ENCODE results near the gene GJD2.

Gene GJD2

DNA sequence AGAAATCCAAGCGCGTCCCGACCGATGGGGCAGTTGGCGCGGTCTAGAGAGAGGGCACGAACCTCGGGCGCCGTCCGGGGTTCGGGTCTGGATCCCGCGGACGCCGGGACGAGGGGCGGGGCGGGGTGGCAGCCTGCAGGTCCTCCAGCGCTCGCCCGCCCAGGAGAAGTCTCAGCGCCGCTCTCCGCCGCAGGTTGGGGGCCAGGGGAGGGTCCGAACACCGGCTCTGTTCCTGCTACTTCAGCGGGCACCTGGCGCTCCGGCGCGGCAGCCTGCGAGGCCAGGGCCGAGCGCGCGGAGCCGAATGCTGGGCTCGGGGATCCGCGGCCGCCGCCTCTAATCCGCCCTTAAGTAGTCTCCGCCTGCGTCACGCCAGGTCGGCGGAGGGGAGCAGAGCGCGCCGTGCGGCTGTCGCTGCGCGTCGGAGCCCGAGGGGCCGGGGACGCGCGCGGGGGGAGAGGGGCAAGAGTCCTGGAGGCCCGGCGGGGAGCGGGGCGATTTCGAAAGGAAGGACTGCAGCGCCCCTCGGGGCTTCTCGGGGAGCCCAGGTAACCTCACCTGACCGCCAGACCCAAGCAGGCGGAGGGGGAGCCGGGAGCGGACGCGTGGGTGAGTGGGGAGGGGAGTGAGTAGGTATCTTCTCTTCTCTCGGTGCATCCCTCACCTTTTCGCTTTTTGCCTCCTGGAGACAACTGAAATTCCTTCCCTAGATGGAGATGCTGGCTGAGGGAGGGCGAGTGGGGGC, at the start of gene GJD2:
Gene GJD2, minus strand, starts transcription at position 325 of the 745 bp plus-strand sequence. CDS start 510 bp downstream, outside the sequence.
- DNase-seq (ENCODE audit: low read depth in 4 of 4, low spot score in 1 of 4): no peak

DNA sequence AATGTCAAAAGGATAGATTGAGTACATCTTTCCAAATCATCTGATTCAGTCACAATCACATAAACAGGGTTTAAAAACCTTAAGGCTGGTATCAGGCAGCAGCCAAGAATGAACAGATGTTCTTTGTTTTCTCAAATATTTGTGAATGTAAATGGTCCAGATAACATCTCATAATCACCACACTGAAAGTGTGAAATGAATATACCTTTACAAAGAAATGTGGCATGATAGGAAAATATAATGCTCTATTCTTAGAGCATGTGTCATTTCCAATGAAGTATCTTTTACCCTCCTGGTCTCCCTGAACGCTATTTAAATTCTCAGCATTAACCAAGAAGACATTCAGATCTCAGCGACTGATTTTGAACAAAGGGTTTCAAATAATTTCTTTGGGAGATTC, 49.3 kb upstream of the GJD2 start:
- no peak for DNase-seq (ENCODE audit: low read depth in 4 of 4, low spot score in 1 of 4)

DNA sequence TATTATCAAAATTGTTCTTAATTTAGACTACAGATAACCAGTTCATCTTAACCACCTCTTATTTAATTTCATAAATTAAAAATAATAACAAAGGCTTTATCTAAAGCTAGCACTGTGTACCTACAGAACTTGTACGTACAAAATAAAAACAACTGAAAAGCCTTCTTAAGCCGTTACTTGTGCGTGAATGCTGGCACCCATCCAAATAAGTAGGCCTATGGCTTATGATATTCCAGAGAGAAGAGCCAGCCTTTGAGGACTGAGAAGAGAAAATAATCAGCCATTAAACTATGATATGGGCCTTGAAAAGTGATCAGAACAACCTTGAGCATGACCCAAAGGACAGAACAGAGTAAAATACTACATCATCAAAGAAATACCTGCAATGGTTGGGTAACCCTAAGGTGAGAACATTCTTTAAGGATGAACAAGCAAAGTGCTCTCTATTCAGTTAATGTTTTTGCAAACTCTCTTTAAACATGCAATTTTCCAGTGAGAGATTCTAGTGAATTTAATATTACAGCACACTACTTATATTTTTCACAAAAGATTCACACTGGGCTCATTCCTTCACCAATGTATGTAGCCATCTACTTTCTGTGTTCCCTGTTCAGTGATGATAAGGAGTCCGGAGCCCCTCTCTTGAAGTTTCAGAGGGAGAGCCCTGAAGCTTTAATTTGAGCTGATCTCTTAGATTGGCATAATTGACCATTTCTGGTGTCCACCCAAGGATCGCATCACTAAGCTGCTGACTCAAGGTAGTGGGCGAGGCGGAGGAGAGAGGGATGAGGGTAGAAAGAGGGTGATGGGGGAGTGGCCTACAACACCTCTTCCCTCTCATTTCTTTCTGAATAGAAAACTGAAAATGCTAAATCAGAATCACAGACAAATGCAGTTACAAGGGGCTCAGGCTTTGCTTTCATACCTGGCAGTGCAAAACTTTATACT, 48.3 kb upstream of the GJD2 start:
- no peak for DNase-seq (ENCODE audit: low read depth in 4 of 4, low spot score in 1 of 4)

DNA sequence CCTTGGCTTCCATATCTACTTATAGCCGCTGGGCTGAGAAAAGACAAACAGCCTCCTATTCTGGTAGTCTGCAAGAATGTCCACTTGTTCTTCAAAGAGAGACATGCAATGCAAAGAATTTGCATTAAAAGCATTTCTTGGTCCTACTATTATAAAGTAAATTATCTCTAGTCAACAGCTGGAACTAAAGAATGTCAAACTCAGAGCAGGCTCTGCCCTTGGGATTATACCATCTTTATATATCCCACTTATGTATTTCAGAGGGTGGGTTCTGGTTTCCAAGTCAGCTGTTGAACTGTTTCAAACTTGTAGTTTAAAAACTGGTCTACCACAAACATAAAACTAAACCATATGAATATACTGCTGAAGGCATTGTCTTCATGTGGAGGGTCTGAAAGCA, 47.6 kb upstream of the GJD2 start:
- no peak for DNase-seq (ENCODE audit: low read depth in 4 of 4, low spot score in 1 of 4)

DNA sequence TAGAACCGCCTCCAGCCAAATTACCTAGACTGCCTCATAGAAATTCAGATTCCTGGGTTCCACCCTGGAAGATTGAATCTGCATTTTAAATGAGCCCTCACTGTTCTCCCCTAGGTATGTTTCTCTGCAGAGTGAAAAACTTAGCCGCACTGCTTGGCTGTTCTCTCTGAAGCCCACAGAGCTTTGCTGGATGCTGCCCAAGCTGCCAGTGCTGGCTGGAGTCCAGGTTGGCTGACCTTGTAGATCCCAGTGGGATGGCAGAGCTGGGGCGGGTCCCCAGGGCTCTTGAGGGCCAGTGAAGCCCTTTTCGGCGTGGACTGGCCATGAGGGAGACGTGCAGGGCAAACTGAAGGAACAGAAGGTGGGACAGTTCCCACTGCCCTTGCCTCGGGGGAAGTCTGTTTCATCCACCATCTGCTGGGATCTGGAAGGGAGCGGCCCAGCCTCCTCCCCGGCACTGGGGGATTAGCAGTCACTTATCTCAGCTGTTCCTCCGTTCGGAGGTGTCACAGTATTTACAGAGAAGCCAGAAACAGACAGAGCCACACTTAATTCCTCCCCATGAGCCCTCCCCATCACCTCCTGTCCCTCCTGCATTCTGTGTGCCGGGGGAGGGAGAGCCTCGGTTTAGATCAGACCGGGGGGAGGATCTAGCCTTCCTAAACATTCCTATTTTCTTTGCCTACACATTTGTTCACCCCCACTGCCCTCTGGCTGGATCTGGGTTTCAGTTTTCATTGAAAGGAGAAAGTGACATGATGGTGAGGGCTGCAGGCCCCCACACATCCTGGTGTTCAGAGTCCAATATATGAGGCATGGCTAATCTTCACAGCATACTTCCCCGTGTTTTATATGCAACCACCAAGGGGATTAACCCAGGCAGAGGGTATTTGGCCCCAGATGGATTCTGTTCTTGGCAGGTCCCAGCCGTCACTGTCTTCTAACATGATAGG, 44.6 kb upstream of the GJD2 start:
- no peak for DNase-seq (ENCODE audit: low read depth in 4 of 4, low spot score in 1 of 4)

DNA sequence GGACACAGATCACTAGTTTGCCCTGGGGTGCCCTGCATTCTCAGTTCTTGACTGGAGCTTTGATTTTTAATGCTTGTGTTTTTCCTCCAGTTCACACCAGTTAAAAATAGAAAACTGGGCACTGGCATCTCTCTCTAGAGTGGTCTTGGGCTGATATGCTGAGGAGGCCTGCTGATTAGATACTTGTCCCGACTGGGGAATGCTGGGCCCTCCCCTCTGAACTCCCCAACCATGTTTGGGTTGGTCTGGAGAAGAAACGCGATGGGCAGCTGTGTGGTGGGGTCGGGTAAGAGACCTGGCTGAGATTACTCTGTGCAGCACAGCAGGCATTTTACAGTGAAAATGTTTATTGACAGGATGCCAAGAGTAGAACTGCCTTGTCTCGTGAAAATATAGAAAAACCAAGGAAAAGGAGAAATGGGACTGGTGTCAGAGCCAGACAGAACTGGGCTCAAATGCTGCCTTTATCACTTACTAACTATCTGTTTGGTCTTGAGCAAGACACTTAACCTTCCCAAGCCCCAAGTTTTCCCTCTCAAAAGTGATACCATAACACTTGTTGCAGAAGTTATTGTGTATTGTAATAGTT, 42.1 kb upstream of the GJD2 start:
- no peak for DNase-seq (ENCODE audit: low read depth in 4 of 4, low spot score in 1 of 4)

DNA sequence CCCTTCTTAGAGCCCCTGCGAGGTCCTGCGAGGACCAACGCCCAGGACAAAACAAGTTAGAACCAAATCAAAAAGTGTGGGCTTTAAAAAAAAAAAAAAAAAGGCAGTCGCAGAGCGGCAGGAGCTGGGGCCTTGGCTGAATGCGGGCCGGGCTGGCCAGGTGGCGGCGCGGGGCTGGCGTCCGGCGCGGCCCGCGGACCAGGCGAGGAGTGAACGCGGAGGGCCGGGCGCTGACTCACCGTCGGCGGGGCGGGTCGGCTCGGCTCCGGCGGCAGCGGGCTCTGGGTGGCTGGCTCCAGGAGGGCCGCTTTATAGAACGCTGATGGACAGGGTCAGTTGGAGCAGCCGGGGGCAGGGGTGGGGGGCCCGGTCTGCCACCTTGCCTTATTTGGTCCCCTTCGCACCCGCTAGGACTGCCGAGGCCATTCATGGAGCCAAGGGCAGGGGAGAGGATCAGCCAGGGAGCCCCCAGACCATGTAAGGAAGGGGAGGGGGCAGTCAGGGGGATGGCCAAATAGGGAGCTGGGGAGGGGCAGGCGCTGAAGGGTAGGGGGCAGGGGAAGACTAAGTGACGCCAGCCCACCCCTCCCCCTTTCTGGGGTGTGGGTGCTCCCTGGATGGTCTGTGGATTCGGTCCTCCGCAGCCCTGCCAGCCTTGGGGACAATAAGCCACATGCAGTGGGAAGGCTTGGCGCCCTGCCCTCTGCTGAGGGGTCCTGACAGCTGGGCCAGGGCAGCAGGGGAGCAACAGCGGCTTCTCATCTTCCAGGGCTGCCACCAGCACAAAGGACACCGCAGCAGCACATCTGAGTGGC, 40.7 kb upstream of the GJD2 start, which contains the start of gene ACTC1:
Gene ACTC1, minus strand, starts transcription at position 283 of the 815 bp plus-strand sequence. CDS start 741 bp downstream, outside the sequence.
- no peak for DNase-seq (ENCODE audit: low read depth in 4 of 4, low spot score in 1 of 4)

DNA sequence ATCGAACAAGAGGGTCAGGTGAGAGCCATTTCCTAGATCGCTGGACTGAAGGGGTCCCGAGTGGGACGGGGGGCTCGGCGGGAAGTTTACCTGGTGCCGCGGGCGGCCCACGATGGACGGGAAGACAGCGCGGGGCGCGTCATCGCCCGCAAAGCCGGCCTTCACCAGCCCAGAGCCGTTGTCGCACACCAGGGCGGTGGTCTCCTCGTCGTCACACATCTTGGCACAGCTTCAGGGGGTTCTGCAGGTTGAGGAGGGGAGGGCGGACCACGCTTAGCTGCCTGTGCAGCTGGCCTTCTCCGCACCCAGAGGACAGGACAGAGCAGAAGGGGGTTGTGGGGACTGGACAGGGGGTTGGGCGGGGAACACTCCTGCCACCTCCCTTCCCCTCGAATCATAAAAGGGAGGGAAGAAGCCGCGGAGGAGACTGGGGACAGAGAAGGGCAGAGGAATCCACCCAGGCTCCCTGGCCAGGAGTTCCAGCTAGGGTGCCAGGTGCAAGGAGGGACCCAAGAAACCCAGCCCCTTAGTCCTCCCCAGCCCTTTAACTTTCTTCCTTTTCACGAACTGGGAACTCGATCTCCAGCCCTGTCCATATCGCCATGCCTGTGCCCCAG, 39.9 kb upstream of the GJD2 start:
- no peak for DNase-seq (ENCODE audit: low read depth in 4 of 4, low spot score in 1 of 4)

DNA sequence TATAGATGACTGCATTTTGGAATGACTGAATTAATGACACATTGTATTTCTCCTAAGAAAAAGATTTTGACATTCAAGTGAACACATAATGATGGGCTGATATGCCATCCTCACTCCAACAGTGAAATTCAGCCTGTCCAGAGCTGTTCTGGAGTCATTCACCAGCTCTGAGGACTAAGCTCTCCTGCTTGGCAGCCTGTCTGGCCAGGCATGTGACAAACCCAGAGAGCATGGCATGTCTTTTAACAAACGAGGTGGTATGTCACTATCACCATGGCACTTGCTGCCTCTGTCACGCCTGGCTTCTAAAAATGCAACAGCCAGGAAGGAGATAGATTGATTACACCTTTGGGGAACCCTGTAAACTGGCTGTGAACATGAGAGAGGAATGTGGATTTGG, 39.1 kb upstream of the GJD2 start:
- DNase-seq (ENCODE audit: low read depth in 4 of 4, low spot score in 1 of 4): no peak

DNA sequence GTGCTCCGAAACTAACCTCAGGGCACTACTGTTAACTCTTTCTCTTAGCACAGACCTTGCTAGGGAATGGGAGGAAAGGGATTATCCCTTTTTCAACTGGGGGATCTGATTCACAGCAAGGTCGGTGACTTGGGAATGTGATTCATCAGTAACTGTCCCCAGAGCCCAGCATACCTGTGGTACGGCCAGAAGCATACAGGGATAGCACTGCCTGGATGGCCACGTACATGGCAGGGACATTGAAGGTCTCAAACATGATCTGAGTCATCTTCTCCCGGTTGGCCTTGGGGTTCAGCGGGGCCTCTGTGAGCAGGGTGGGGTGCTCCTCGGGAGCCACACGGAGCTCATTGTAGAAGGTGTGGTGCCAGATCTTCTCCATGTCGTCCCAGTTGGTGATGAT, 38.3 kb upstream of the GJD2 start:
- no peak for DNase-seq (ENCODE audit: low read depth in 4 of 4, low spot score in 1 of 4)

DNA sequence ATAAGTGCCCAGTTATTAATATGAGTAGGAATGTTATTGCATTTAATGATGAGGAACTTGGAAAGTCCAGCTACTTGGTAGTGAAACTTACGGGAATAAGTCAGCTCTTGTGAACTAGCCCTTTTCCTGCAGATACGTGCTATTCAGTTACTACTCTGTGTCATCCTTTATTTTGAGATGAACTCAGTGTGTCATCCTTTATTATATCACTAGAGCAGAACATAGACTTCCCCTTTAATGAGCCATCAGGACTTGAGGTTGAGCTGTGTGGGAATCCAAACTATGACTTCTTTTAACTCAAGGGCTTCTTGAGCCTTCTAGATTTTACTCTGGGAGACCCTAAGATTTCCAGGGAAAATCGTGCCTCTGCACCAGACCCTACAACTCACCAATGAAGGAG, 36.9 kb upstream of the GJD2 start:
- no peak for DNase-seq (ENCODE audit: low read depth in 4 of 4, low spot score in 1 of 4)

DNA sequence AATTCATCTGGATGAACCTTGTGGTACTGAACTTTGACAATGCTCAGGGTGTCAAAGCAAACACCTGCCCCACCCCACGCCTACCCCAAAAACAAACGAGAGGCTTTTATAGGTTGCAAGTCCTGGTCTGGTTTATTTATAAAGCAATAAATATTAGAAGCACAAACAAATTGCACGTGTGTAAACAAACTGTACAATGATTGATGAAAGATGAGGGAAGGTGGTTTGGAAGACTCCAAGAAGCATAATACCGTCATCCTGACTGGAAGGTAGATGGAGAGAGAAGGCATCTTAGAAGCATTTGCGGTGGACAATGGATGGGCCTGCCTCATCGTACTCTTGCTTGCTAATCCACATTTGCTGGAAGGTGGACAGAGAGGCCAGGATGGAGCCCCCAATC, 35.3 kb upstream of the GJD2 start:
- DNase-seq (ENCODE audit: low read depth in 4 of 4, low spot score in 1 of 4): no peak

DNA sequence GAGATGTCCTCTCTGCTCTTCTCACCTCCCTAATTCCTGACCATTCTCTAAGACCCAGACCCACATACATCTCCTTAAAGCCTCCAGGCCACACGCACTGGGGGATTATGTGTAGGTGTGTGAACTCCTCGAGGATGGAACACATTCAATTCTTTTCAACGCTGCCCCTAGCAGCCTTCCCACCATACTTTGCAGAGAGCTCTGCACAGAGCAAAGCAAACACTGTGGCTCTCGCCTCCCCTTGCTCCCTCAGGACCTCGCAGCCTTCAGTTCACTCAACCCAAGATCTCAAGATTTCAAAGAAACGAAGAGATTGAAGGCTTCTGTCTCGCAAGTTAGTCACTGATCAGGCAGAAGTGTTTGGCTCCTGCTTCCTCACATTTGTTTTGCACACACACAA, 34.5 kb upstream of the GJD2 start:
- DNase-seq (ENCODE audit: low read depth in 4 of 4, low spot score in 1 of 4): no peak

DNA sequence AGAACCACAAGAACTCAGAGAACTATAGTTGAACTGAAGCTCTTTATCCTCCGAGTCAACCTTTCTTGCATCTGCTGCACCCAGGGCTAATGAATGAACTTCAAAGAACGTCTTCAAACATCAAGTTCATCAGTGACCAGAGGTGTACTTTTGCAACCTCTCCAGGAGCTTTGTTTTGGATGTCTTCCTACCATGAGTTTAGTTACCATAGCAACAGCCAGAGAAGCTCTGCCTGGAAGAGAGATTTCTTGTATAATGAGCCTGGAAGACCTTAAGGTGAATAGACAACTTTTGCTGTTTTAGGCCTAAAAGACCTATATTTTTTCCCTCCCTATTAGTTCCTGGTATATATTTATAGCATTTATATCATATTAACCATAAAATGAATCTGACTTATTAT, 31.4 kb upstream of the GJD2 start:
- no peak for DNase-seq (ENCODE audit: low read depth in 4 of 4, low spot score in 1 of 4)

DNA sequence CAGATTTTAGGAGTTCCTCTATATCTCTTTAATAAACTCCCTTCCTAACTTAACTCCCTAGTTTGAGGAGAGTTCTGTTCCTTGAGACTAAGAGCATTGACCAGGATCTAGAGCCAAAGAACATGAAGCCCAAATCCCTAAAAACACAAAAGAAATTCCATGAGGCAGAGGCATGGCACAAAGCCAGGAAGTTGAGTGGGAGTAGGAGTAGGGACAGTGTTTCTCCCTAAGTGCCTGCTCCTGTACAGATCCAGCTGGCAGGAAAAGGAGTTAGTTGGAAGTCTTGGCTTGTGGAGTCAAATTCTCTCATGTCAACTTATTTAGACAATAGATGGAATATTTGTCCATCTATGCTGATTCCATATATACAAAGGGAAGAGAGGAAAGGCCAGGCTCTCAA, 29.2 kb upstream of the GJD2 start:
- no peak for DNase-seq (ENCODE audit: low read depth in 4 of 4, low spot score in 1 of 4)

DNA sequence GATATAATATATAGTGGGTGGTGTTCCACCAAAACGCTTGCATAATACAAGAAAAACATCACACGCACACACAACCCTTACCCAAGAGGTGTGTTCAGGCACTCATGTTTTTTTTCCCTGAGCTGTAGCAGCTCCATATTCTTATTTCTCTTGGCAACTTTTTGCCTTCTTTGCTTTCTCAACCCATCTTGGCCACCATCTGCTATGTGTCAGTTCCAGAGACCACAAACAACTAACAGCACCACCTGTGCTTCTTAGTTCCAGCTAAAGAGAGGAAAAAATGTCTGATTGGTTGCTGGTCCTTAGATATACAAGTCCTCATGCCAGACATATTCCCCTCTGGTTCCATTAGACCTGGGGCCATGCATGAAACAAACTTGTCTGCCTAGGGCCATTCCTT, 28.6 kb upstream of the GJD2 start:
- no peak for DNase-seq (ENCODE audit: low read depth in 4 of 4, low spot score in 1 of 4)

DNA sequence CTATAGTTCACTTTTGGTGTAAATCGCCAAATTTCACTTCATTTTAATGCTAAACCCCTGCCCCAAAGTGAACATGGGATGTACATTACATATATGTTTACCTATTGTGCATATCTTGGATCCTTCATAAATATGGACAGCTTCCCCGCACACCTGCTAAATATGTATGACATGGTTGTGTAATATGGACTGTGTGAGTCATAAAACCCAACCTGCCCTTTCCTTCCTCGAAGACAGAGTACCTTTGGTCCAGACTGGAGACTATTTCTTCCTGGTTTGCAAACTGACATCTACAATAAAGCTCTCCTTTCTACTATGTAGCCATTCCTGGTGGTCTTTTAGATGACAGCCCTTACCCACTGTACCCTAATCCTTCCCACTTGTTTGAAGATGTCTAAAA, 28.1 kb upstream of the GJD2 start:
- no peak for DNase-seq (ENCODE audit: low read depth in 4 of 4, low spot score in 1 of 4)

DNA sequence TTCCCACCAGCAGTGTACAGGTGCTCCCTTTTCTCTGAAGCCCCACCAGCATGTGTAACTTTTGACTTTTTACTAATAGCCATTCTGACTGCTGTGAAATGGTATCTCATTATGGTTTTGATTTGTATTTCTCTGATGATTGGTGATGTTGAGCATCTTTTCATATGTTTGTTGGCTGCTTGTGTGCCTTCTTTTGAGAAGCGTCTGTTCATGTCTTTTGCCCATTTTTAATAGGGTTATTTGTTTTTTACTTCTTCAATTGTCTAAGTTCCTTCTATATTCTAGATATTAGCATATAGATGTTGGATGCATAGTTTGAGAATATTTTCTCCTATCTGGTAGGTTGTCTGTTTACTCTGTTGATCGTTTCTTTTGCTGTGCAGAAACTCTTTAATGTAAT, 25.9 kb upstream of the GJD2 start:
- DNase-seq (ENCODE audit: low read depth in 4 of 4, low spot score in 1 of 4): no peak

DNA sequence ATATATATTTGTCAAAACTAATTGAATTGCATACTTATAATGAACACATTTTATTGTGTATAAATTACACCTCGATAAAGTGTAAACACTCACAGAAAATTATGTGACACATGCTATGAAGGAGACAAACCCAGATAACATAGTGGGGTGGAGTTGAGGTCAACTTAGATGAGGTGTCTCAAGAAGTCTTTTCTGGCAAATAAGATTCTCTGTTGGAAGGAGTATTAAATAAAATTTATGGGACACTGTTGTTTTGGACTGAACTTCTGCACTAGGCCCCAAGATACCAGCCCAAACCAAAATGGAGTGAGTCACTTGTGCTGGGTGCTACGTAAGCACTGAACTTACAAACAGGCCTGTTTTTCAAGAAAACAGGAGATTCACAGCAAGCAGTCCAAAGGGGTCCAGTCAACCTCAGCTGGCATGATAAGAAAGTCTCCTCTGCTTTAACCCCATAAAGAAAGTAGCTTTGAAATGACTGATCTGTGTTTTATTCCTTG, 21.9 kb upstream of the GJD2 start:
- no peak for DNase-seq (ENCODE audit: low read depth in 4 of 4, low spot score in 1 of 4)
